DMS153 (cell line): ENCODE results near the gene ZNF497.
"Not testable (repeated sequence)": the region's sequence is repeated elsewhere in the genome, so short reads cannot be mapped to it uniquely, and the experiment has no call there.

Experiments used
- DNase-seq: peaks from one replicate; lab custom pipeline; 2025; lab: John Stamatoyannopoulos, UW

The ZNF497 gene

GRCh38 chr19:58362272-58362994, at the start of gene ZNF497:
Gene ZNF497 (minus strand): TSS chr19:58362751. CDS start chr19:58357635, 5,116 bp downstream.
- DNase-seq, result peak; percentile 92

GRCh38 chr19:58409010-58409790, 46.6 kb upstream of the ZNF497 start:
- DNase-seq, result no peak

GRCh38 chr19:58408152-58409009, 45.8 kb upstream of the ZNF497 start, which contains the start of gene ZNF584:
Gene ZNF584 (plus strand): TSS chr19:58408649. CDS start chr19:58409148, 499 bp downstream.
- DNase-seq, result peak; percentile 90

GRCh38 chr19:58407658-58408151, 45.2 kb upstream of the ZNF497 start:
- DNase-seq, result no peak

GRCh38 chr19:58406818-58407657, 44.5 kb upstream of the ZNF497 start:
- no peak for DNase-seq

GRCh38 chr19:58403920-58404478, 41.4 kb upstream of the ZNF497 start:
- not testable (repeated sequence) for DNase-seq

- no peak for DNase-seq
Measured at GRCh38 chr19:58401840-58402421, 39.4 kb upstream of the ZNF497 start.

- peak; percentile 99 for DNase-seq
Measured at GRCh38 chr19:58400916-58401839, 38.6 kb upstream of the ZNF497 start.

GRCh38 chr19:58400316-58400915, 37.9 kb upstream of the ZNF497 start:
- no peak for DNase-seq

- DNase-seq, result no peak
Measured at GRCh38 chr19:58399903-58400302, 37.4 kb upstream of the ZNF497 start.

GRCh38 chr19:58398545-58398944, 36.0 kb upstream of the ZNF497 start:
- no peak for DNase-seq

GRCh38 chr19:58398087-58398486, 35.5 kb upstream of the ZNF497 start:
- DNase-seq, result no peak

- DNase-seq, result no peak
Measured at GRCh38 chr19:58397533-58398037, 35.0 kb upstream of the ZNF497 start.

GRCh38 chr19:58396691-58397532, 34.4 kb upstream of the ZNF497 start:
- no peak for DNase-seq

GRCh38 chr19:58395979-58396627, 33.6 kb upstream of the ZNF497 start:
- no peak for DNase-seq

- DNase-seq, result no peak
Measured at GRCh38 chr19:58395220-58395978, 32.8 kb upstream of the ZNF497 start, which contains the start of gene RNF225. Gene RNF225 (plus strand): TSS chr19:58395656. CDS start chr19:58396090, 434 bp downstream.
